ENCODE data around the gene P2RX5. TPM values are rescaled to one million over a fixed set of nuclear protein-coding genes. Genes with fewer than 3 reads are reported as not detected.

Gene P2RX5
- total RNA-seq, result 0.43 and 1.1 TPM in 2 replicates

DNA sequence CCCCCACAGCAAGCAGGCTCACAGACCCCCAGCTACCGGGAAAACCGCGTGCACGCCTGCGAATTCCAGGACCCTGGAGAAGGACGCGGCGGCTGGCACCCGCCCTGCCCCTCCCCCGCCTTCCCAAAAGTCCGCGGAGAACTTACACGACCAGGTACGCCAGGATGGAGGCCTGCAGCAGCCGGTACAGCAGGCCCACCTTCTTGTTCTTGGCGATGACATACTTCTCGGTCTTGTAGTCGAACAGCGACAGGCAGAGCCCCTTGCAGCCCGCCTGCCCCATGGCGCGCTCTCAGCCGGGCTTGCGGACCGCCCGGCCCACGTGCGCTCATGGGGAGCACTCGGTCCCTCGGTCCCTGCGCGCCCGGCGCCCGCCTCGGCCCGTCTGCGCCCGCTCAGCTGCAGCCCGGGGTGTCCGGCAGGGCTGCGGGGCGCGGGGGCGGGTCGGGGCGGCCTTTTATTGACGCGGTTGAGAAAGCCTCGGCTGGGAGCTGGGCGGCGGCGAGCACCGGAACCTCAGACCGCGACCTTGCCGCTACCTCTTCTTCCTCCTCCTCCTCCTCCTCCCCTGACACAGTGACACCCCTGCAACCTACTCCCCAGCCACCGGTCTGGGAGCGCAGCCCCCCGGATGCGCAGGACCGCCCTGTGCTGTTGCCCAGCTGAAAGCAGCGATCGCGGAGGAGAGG, at the start of gene P2RX5:
Gene P2RX5, minus strand, starts transcription at position 433 of the 689 bp plus-strand sequence. Its CDS starts 150 bp downstream, at position 283.

DNA sequence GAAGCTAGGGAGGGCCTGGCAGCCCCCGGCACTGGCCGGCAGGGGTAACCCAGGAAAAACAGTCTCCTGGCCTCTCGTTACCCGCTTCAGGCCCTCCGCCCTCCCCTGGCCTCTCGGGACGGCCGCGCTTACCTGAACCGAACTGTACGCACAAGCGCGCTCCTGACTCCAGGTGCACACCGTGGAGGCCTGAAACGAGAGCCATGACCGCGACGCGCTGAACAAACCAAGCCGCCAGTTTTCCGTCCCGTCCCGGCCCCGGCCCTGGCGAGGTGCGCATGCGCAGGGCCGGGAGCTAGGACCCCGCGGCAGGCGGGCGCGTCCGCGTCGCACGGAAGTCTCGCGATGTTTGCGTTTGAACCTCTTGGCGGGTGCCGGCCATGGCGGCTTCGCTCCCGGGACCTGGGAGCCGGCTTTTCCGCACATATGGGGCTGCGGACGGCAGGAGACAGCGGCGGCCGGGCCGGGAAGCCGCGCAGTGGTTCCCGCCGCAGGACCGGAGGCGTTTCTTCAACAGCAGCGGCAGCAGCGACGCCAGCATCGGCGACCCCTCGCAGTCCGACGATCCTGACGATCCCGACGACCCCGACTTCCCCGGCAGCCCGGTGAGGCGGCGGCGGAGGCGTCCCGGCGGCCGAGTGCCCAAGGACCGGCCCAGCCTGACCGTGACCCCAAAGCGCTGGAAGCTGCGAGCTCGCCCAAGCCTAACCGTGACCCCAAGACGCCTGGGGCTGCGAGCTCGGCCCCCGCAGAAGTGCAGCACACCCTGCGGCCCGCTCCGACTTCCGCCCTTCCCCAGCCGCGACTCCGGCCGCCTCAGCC, 27.8 kb upstream of the P2RX5 start, which contains the start of gene HASPIN:
Gene HASPIN, plus strand, starts transcription at position 348 of the 822 bp plus-strand sequence. Its CDS starts 33 bp downstream, at position 381.

DNA sequence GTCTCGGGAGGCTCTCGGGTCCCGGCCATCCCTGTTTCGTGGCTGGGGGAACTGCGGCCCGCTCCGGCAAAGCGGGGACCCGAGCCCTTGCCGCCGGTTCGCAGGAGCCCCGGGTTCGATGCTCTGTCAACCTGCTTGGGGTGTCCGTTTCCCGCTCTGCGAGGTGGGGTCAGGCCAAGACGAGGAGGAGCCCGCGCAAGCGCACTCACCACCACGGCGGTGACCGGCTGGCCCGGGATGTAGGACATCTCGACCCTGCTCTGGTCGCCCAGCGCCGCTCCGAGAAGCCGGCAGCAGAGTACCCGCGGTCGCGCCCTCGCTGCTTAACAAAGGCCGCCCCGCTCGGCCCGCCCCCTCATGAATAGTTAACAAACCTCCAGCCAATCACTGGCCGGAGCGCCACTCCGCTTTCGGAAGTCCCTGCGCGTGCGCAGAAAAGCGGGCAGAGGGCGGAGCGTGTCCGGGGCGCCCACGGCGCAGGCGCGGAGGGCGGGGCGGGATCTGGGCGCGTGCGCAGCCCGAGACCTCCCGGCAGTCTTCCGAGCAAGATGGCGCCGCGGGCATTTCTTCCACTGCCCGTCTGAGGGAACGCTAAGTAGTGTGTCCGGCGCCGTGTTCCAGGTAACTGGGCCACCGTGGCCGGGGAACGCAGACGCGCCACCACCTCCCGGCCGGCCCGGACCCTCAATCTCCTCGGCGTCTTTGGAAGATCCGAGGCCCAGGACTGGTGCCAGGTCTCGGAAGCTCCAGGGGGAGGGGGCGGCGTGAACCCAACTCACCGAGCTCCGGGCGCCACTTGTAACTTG, 27.5 kb downstream of the P2RX5 start, which contains the start of the genes EMC6 and TAX1BP3:
Gene EMC6, plus strand, starts transcription at position 534 of the 806 bp plus-strand sequence. CDS start 335 bp downstream, outside the sequence.
Gene TAX1BP3, minus strand, starts transcription at position 300 of the 806 bp plus-strand sequence. Its CDS starts 52 bp downstream, at position 248.

DNA sequence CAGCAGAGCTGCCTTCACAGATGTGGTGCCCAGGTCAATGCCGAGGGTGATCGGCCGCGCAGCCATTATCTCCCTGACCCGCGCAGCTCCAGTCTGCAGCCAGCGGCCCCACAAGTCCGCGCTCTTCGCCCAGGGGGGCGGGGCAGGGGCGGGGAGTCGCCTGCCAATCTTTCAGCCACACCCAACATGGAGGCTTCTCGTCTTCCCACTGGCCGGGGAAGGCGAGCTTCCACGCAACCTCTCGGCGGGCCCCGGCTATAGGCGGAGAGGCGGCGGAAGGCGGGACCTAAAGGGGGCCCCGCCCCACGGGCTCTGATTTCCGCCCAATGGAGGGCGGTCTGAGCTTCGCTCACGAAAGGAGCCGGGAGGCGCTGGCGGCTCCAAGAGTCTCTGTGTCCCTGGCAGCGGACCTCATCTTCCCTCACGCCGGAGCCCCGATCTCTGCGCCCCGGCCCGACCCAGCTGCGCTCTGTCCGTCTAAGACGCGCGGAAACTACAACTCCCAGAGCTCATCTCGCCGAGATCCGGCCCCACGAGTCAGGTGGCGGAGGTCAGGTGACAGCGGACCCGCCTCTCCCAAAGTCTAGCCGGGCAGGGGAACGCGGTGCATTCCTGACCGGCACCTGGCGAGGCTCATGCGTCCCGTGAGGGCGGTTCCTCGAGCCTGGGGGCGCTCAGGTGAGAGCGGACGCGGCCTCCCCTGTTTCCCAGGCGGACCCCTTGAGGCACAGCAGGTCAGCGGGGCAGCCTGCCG, 59.6 kb downstream of the P2RX5 start, which contains the start of the genes CTNS and SHPK:
Gene CTNS, plus strand, starts transcription at position 607 of the 754 bp plus-strand sequence. CDS start 3,447 bp downstream, outside the sequence.
Gene SHPK, minus strand, starts transcription at position 97 of the 754 bp plus-strand sequence. Its CDS starts 31 bp downstream, at position 66.

Other genes starting within 250 kb of the P2RX5 start
- not detected in 2 replicates for gene SPATA22, start 224.3 kb downstream of the P2RX5 start, total RNA-seq
- 0.63 and 3.3 TPM in 2 replicates for gene ASPA, start 220.2 kb downstream of the P2RX5 start, total RNA-seq
- 1.6 and 2.8 TPM in 2 replicates for gene TRPV3, start 138.3 kb downstream of the P2RX5 start, total RNA-seq
- 2.2 and 2.3 TPM in 2 replicates for gene TRPV1, start 86.7 kb downstream of the P2RX5 start, total RNA-seq
- 10.9 and 11.2 TPM in 2 replicates for gene SHPK, start 59.9 kb downstream of the P2RX5 start, total RNA-seq
- gene CTNS, start 59.4 kb downstream of the P2RX5 start, total RNA-seq, result 12.8 and 15.5 TPM in 2 replicates
- 99.3 and 140 TPM in 2 replicates for gene TAX1BP3, start 27.6 kb downstream of the P2RX5 start, total RNA-seq
- gene EMC6, start 27.3 kb downstream of the P2RX5 start, total RNA-seq, result 8.0 and 9.8 TPM in 2 replicates
- gene HASPIN, start 27.7 kb upstream of the P2RX5 start, total RNA-seq, result 0.17 and 0.79 TPM in 2 replicates
- 21.6 and 25.2 TPM in 2 replicates for gene ITGAE, start 105.0 kb upstream of the P2RX5 start, total RNA-seq
- gene NCBP3, start 150.1 kb upstream of the P2RX5 start, total RNA-seq, result 13.1 and 13.8 TPM in 2 replicates
- gene CAMKK1, start 196.9 kb upstream of the P2RX5 start, total RNA-seq, result 5.2 and 10.3 TPM in 2 replicates
- gene P2RX1, start 220.3 kb upstream of the P2RX5 start, total RNA-seq, result not detected in 2 replicates